ENCODE results near the gene DHRSX. TPM values are rescaled to one million over a fixed set of nuclear protein-coding genes. Genes with fewer than 3 reads are reported as not detected.

Gene DHRSX
- total RNA-seq, 4 donors from 2014 or later: 8.2 to 35.7 (median 16.1) TPM

DNA sequence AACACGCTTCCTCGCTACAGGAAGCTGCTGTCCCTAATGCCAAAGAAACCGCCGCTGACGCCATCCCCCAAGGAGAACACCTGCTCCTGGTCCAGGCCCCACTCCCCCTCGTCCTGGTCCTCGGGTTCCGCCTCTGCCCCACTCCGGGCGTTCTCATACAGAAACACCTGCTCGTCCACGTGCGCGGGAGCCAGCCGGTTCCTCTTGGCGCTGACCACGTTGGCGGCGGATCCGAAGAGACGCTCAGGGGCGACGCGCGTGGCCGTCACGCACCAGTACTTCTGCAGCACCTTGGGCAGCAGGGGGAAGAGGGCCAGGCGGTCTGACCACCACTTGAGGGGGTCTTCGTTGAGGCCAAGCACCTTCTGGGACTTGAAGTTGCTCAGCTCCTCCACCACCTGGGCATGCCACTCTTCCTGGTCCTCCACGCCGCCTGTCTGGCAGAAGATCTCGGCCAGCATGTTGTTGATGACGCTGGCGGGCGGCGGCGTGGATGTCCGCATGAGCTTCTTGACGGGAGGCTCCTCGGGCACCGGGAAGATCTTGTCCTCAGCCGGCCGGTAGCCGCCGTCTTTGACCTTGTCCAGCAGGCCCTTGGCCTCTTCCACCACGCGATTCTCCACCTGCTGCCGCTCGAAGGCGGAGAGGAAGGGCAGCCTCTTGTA, 12.0 kb downstream of the DHRSX start:
- no peak overlapping the region for H3K27ac ChIP-seq
- H3K36me3 ChIP-seq: peaks cover 63% of the 10 kb centered on the region
- no peak for DNase-seq (ENCODE audit: low spot score in 2 of 2)

DNA sequence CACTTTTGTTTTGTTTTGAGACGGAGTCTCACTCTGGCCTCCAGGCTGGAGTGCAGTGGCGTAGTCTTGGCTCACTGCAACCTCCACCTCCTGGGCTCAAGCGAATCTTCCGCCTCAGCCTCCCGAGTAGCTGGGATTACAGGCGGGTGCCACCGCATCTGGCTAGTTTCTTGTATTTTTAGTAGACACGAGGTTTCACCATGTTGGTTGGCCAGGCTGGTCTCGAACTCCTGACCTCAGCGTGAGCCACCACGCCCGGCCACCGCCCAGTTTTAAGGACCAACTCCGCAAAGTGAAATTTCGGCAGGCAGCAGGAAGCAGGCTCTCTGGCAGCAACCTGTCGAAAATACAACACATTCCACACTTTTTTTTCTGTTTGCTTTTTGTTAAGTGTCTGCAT, 13.4 kb downstream of the DHRSX start:
- TF ChIP-seq, protein P1, sequence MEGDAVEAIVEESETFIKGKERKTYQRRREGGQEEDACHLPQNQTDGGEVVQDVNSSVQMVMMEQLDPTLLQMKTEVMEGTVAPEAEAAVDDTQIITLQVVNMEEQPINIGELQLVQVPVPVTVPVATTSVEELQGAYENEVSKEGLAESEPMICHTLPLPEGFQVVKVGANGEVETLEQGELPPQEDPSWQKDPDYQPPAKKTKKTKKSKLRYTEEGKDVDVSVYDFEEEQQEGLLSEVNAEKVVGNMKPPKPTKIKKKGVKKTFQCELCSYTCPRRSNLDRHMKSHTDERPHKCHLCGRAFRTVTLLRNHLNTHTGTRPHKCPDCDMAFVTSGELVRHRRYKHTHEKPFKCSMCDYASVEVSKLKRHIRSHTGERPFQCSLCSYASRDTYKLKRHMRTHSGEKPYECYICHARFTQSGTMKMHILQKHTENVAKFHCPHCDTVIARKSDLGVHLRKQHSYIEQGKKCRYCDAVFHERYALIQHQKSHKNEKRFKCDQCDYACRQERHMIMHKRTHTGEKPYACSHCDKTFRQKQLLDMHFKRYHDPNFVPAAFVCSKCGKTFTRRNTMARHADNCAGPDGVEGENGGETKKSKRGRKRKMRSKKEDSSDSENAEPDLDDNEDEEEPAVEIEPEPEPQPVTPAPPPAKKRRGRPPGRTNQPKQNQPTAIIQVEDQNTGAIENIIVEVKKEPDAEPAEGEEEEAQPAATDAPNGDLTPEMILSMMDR (IDR thresholded peaks at IDR 0.05): no peak
- TF ChIP-seq POLR2AphosphoS5 (IDR thresholded peaks at IDR 0.05) (no peak), EP300 (IDR thresholded peaks at IDR 0.05) (no peak)
- H3K4me1 ChIP-seq: peaks cover 11% of the 10 kb centered on the region
- no peak overlapping the region for H3K27ac ChIP-seq
- H3K27me3 ChIP-seq: no peaks in the 10 kb centered on the region
- H3K9me3 ChIP-seq: no peaks in the 10 kb centered on the region
- no peak overlapping the region for H3K4me3 ChIP-seq
- WGBS: 97% methylated on average over 16 of the region's 16 CpGs
- peaks cover 59% of the 10 kb centered on the region for H3K36me3 ChIP-seq
- DNase-seq (ENCODE audit: low spot score in 2 of 2): peak in 1 of 2 donors; percentile 27

More for the DNA sequence above, 12.0 kb downstream of the DHRSX start:
- Histone ChIP-seq H3K9me3 (no peaks in the 10 kb centered on the region), H3K27me3 (no peaks in the 10 kb centered on the region), H3K4me1 (peaks cover 11% of the 10 kb centered on the region), H3K4me3 (no peak overlapping the region)
- TF ChIP-seq POLR2A (IDR thresholded peaks at IDR 0.05) (no peak), EP300 (IDR thresholded peaks at IDR 0.05) (no peak), POLR2AphosphoS5 (IDR thresholded peaks at IDR 0.05) (no peak)
- TF ChIP-seq, protein P1 (IDR thresholded peaks at IDR 0.05): no peak
- WGBS: 96% methylated on average over 25 of the region's 50 CpGs

GRCh38 chrX:2486476-2487133, 14.2 kb downstream of the DHRSX start:
- Histone ChIP-seq H3K36me3 (peaks cover 52% of the 10 kb centered on the region), H3K9me3 (no peaks in the 10 kb centered on the region), H3K27ac (peak overlapping the region; percentile 56), H3K4me1 (peaks cover 11% of the 10 kb centered on the region), H3K27me3 (no peaks in the 10 kb centered on the region), H3K4me3 (no peak overlapping the region)
- peak in 1 of 2 donors; percentile 41 for DNase-seq (ENCODE audit: low spot score in 2 of 2)
- WGBS: 76% methylated on average over 29 of the region's 29 CpGs
- no peak for TF ChIP-seq POLR2A (IDR thresholded peaks at IDR 0.05)
- no peak for TF ChIP-seq POLR2AphosphoS5 (IDR thresholded peaks at IDR 0.05)
- TF ChIP-seq EP300 (IDR thresholded peaks at IDR 0.05): no peak

- peaks cover 11% of the 10 kb centered on the region for H3K4me1 ChIP-seq
- H3K4me3 ChIP-seq: peak overlapping the region; percentile 24
- DNase-seq (ENCODE audit: low spot score in 2 of 2): no peak
- H3K27ac ChIP-seq: peak overlapping the region; percentile 71
- WGBS: 76% methylated on average over 10 of the region's 10 CpGs
- peaks cover 45% of the 10 kb centered on the region for H3K36me3 ChIP-seq
- TF ChIP-seq POLR2A (IDR thresholded peaks at IDR 0.05): no peak
- TF ChIP-seq EP300 (IDR thresholded peaks at IDR 0.05): no peak
- TF ChIP-seq POLR2AphosphoS5 (IDR thresholded peaks at IDR 0.05): no peak
- TF ChIP-seq, protein P1 (IDR thresholded peaks at IDR 0.05): no peak
- no peaks in the 10 kb centered on the region for H3K9me3 ChIP-seq
- no peaks in the 10 kb centered on the region for H3K27me3 ChIP-seq
Measured at GRCh38 chrX:2485789-2486345, 14.9 kb downstream of the DHRSX start.

GRCh38 chrX:2484721-2485648, 15.8 kb downstream of the DHRSX start:
- Histone ChIP-seq H3K9me3 (no peaks in the 10 kb centered on the region), H3K4me3 (peak overlapping the region; percentile 24), H3K27me3 (no peaks in the 10 kb centered on the region), H3K36me3 (peaks cover 36% of the 10 kb centered on the region), H3K4me1 (peaks cover 11% of the 10 kb centered on the region), H3K27ac (peak overlapping the region; percentile 71)
- TF ChIP-seq, protein P1 (IDR thresholded peaks at IDR 0.05): no peak
- TF ChIP-seq POLR2AphosphoS5 (IDR thresholded peaks at IDR 0.05) (no peak), POLR2A (IDR thresholded peaks at IDR 0.05) (no peak), EP300 (IDR thresholded peaks at IDR 0.05) (no peak)
- DNase-seq (ENCODE audit: low spot score in 2 of 2): no peak
- WGBS: 54% methylated on average over 26 of the region's 26 CpGs
